Coronary artery (tissue), 2 donors: Measurements from ENCODE around the gene USP4.

Source experiments
- DNase-seq: peaks from one replicate; pipeline ENCODE4 v3.0.0-alpha.2; 2017; ENCODE audit warnings: low spot score
- H3K27ac ChIP-seq, 2 donors: fragments of 200-600 bp; sonication (generic); one replicate each; pipeline ENCODE4 v1.5.1; 2016 to 2019
- H3K4me3 ChIP-seq: fragments of 200-600 bp; sonication (generic); 2 replicates; pipeline ENCODE4 v1.5.1; 2016; ENCODE audit warnings: mild to moderate bottlenecking, moderate library complexity
- TF ChIP-seq, protein P1 (sequence below): fragments of 200-600 bp; sonication (generic); IDR thresholded peaks from one replicate; pipeline ENCODE4 v1.5.1; 2019; ENCODE audit warnings: antibody characterized with exemption

USP4 gene

DNA sequence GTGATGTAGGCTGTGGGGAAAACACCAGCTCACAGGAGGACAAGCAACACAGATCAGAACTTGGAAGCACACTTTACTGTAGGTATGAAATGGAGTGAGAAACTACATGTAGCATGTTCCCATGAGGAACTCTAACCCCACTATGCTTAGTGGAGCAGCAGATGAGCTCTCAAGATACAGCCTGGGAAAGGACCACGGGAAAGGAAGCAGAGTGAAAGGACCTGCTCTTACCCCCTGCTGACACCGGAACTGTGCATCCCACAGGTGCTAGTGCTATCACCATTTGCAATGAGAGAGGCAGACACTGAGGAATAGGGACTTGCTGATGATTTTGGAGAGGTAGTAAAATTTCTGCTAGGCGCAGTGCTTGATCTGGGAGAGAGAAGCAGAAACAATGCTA, 28.6 kb downstream of the USP4 start:
- DNase-seq, result no peak
- TF ChIP-seq, protein P1, sequence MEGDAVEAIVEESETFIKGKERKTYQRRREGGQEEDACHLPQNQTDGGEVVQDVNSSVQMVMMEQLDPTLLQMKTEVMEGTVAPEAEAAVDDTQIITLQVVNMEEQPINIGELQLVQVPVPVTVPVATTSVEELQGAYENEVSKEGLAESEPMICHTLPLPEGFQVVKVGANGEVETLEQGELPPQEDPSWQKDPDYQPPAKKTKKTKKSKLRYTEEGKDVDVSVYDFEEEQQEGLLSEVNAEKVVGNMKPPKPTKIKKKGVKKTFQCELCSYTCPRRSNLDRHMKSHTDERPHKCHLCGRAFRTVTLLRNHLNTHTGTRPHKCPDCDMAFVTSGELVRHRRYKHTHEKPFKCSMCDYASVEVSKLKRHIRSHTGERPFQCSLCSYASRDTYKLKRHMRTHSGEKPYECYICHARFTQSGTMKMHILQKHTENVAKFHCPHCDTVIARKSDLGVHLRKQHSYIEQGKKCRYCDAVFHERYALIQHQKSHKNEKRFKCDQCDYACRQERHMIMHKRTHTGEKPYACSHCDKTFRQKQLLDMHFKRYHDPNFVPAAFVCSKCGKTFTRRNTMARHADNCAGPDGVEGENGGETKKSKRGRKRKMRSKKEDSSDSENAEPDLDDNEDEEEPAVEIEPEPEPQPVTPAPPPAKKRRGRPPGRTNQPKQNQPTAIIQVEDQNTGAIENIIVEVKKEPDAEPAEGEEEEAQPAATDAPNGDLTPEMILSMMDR, result no peak

DNA sequence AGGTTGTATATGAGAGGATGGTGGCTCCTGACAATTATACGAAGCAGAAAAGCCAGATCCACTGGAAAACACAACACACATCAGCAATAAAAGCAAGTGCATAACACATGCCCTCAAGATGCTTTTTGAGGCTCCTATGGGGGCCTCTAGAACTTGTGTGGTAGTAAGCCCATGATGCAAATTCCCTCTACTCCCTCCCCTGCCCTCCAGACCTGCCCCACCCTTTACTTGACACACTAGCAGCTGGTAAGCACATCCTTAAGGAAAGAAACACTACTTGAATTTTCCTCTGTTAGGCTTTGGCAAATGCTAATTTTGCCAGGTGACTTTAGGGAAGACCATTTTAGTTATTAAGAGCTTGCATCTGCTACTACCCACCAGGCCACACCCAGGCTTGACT, 29.2 kb downstream of the USP4 start:
- Histone ChIP-seq H3K27ac (no peak overlapping the region), H3K4me3 (no peak overlapping the region)
- no peak for DNase-seq
- TF ChIP-seq, protein P1, result no peak

More for the DNA sequence above, 28.6 kb downstream of the USP4 start:
- H3K27ac ChIP-seq, result no peak overlapping the region
- no peak overlapping the region for H3K4me3 ChIP-seq

DNA sequence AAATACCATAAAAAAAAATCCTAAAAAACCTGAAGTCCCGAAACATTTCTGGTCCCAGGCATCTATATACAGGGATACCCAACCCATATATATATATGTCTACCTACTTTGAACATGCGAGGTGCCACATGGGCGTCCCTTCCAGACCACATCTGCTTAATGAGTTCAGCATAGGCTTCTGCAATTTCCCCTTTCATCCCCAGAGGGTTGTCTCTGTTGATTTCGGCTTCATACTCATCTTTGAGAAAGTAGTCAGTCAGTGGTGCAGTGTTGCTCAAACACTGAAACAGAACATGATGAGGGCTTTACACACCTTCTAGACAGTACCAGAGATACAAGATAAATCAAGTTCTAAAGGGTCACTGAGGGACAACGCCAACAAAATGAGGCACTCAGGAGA, 34.2 kb downstream of the USP4 start:
- H3K27ac ChIP-seq, result no peak overlapping the region
- no peak overlapping the region for H3K4me3 ChIP-seq
- no peak for DNase-seq
- TF ChIP-seq, protein P1, result no peak

DNA sequence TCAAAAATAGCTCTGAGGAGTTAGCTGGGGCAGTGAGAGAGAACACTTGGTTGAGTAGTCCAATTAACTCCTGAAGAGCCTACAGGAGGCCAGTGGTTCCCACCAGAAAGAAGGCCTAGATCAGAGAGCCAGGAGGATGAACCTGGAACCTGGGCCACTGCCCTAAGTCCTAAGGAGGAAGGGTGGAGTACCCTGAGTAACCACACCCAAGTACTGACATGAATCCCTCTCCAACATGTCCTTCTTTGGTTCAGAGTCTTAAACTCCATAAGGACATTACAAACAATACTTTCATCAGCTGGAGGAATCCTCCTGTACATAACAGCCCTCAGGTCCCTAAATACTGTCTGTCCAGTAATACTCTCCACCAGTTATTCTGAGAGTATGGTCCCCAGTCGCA, 37.2 kb downstream of the USP4 start:
- TF ChIP-seq, protein P1, result no peak
- no peak overlapping the region for H3K4me3 ChIP-seq
- H3K27ac ChIP-seq, result no peak overlapping the region
- no peak for DNase-seq

DNA sequence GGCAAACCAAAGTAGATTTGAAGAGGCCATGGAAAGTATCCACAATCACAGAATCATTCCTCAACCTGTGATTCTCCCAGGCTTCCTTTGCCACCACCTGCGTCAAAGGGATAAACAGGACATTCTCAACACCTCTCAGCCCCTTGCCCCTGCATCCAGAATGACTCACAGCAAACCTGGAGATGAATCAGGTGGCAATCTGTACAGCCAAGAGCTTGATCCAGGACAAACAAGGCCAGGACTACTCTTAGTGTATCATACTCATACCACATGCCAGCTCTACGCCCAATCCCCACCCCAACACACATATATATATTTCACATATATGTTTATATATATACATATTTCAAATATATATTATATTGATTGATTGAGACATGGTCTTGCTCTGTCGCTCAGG, 39.3 kb downstream of the USP4 start:
- no peak for DNase-seq
- H3K4me3 ChIP-seq, result no peak overlapping the region
- H3K27ac ChIP-seq, result no peak overlapping the region
- TF ChIP-seq, protein P1, result no peak

DNA sequence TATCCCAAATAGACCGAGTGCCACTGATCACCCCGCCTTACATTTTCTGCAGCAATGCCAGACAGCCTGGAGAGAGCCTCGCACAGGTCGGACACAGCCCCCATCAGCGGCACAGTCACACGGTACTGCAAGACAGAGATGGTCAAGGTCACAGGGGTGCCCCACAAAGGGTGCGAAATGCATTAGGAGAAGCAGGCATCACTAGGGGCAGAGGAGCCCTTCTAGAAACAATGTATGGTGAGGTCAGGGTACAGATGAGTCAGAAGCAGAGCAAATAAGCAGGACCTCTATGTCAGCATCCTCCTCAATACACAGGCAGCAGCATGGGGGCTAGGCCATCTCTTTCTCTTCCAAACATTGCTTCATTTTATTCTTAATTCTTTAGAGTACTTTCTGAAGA, 41.3 kb downstream of the USP4 start:
- TF ChIP-seq, protein P1, result no peak
- no peak overlapping the region for H3K27ac ChIP-seq
- no peak overlapping the region for H3K4me3 ChIP-seq
- no peak for DNase-seq

DNA sequence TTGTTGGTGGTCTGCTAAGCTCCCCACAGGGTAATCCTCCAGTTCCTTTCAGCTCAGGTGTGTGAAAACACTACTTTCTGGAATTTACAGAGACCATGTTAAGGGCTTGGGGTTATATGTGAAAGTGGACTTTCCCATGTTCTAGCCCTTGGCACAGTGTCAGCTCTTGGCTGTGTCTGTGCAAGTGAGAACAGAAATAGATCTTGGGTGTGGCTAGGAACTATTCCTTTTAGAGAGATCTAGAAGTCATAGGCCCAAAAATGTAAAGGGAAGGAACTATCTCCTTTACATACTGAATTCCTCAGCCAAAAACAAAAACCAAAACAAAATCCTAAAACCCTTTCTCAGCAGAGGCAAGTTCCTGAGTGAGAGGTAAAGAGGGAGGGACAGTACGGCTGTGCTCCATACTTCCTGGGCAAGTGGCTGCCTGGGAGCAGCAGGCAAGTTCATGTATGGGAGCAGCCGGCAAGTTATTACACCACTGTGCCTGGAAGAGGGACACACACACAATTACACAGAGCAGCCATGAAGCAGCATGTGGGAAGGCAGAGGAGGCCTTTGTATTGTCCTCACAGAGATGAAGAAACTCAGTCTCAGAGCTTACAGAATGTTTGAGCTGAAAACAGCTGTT, 43.0 kb downstream of the USP4 start:
- Histone ChIP-seq H3K4me3 (no peak overlapping the region), H3K27ac (peak overlapping the region; percentile 62 to 84)
- TF ChIP-seq, protein P1, result no peak
- DNase-seq, result no peak
